ENCODE results near the gene ARHGAP45.
A peak's percentile ranks its signal among the peaks of the same experiment; 100 is the strongest.

ARHGAP45 gene

DNA sequence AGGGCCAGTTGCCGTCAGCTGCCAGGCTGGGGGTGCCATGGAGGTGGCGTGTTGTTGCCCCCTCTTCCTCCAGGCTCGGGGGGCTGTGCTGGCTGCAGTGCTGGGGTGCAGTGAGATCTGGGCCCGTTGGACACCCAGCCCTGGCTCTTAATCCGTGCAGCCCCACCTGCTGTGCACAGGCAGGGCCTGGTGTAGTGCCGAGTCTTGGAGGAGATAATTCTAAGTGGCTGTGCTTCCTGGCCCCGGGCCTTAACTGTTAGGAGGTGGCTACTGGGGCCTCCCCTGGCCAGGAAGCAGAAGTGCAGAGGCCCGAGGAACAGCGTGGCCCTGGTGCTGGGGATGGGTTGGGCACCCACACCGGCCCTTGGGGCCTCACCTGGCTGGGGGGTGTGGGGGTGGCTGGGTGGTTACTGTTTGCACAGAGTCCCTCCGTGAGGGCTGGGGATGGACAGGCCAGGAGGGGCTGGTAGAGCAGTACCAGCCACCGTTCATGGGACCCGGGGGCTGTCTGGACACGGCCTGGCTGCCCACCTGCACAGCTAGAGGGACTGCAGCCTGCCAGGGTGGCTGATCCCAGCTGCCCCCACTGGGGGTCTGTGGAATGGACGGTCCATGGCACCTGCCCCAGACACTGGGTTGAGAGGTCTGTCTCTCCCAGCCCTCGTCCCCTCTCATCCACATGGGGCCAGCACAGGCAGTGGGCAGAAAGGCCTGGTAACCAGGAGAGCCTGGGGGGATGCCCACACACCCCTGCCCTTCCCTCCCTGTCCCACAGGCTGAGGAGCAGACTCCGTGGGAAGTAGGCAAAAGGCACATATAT is 40.1 kb downstream of the ARHGAP45 start:
- Histone ChIP-seq H3K27me3 (ENCODE audit: insufficient read depth, low read depth, severe bottlenecking) (no peaks in the 10 kb centered on the region), H3K9me3 (ENCODE audit: severe bottlenecking) (no peaks in the 10 kb centered on the region), H3K27ac (peak overlapping the region; percentile 29), H3K4me3 (ENCODE audit: low read depth, low read length) (no peak overlapping the region), H3K36me3 (peaks cover 35% of the 10 kb centered on the region)
- TF ChIP-seq, protein P1, sequence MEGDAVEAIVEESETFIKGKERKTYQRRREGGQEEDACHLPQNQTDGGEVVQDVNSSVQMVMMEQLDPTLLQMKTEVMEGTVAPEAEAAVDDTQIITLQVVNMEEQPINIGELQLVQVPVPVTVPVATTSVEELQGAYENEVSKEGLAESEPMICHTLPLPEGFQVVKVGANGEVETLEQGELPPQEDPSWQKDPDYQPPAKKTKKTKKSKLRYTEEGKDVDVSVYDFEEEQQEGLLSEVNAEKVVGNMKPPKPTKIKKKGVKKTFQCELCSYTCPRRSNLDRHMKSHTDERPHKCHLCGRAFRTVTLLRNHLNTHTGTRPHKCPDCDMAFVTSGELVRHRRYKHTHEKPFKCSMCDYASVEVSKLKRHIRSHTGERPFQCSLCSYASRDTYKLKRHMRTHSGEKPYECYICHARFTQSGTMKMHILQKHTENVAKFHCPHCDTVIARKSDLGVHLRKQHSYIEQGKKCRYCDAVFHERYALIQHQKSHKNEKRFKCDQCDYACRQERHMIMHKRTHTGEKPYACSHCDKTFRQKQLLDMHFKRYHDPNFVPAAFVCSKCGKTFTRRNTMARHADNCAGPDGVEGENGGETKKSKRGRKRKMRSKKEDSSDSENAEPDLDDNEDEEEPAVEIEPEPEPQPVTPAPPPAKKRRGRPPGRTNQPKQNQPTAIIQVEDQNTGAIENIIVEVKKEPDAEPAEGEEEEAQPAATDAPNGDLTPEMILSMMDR (IDR thresholded peaks at IDR 0.05; ENCODE audit: low read depth, low read length), result peak; percentile 36; the same call in 1 of the 2 replicates
- DNase-seq, result peak; percentile 74

DNA sequence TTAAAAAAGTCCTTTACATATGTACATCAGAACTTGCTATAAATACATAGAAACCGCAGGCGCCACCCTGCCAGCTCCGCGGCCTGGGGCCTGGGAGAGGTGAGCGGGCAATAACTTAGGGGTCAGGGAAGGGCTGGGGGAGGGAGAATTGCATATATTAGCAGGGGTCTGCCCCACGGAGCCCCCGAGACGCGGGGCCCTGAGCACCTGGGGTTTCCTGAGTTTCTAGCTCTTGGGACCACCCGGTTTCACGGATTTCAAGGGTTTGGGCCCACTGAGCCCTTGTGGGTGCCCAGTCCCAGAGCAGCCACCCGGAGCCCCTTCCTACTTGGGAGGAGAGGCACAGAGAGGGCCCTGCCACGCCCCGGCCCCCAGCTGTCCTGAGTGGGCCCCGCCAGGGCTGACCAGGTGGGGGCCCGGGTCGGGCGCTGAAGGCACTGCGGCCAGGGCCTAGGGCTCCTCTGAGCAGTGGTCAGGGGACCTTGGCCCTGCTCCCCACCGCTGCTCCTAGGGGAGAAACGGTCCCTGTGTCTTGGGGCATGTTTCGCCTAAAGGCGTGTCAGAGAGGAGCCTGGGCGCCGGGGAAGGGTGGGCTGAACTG is 40.8 kb downstream of the ARHGAP45 start:
- no peak for DNase-seq
- Histone ChIP-seq H3K36me3 (peaks cover 35% of the 10 kb centered on the region), H3K4me3 (ENCODE audit: low read depth, low read length) (no peak overlapping the region), H3K9me3 (ENCODE audit: severe bottlenecking) (no peaks in the 10 kb centered on the region), H3K27ac (peak overlapping the region; percentile 8; the same call in 1 of the 2 replicates), H3K27me3 (ENCODE audit: insufficient read depth, low read depth, severe bottlenecking) (no peaks in the 10 kb centered on the region)
- TF ChIP-seq, protein P1 (IDR thresholded peaks at IDR 0.05; ENCODE audit: low read depth, low read length), result no peak

DNA sequence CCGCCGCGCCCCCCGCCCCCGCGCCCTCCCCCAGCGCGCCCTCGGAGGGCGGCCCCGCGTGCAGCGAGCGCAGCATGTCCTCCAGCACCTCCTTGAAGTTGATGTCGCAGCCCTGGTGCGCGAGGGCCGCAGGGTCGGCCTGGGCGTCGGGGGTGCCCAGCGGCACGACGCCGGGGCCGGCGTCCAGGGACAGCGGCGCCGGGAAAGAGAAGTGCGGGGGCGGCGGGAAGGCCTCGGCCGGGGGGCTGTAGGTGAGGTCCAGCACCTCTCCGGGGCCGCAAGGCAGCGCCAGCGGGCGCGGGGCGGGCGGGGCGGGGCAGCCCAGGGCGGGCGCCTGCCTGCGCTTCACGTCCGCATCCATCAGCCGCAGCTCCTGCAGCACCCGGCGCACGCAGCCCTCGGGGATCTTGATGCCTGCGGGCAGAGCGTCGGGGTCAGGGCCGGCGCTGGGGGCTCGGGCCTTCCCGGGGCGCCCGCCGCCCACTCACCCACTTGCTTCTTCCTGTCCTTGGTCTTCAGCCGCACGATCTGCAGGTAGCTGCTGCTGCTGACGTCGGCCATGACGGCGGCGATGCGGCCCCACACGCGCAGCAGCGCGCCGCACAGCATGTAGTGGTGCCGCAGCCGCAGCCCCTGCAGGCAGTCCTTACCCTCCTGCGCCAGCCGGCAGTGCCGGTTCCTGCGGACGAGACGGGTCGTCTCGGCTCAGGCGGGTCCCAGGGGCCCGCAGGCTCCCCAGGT is 41.5 kb downstream of the ARHGAP45 start:
- Histone ChIP-seq H3K36me3 (peaks cover 35% of the 10 kb centered on the region), H3K9me3 (ENCODE audit: severe bottlenecking) (no peaks in the 10 kb centered on the region), H3K27me3 (ENCODE audit: insufficient read depth, low read depth, severe bottlenecking) (no peaks in the 10 kb centered on the region), H3K27ac (no peak overlapping the region), H3K4me3 (ENCODE audit: low read depth, low read length) (no peak overlapping the region)
- no peak for DNase-seq
- TF ChIP-seq, protein P1 (IDR thresholded peaks at IDR 0.05; ENCODE audit: low read depth, low read length), result no peak

DNA sequence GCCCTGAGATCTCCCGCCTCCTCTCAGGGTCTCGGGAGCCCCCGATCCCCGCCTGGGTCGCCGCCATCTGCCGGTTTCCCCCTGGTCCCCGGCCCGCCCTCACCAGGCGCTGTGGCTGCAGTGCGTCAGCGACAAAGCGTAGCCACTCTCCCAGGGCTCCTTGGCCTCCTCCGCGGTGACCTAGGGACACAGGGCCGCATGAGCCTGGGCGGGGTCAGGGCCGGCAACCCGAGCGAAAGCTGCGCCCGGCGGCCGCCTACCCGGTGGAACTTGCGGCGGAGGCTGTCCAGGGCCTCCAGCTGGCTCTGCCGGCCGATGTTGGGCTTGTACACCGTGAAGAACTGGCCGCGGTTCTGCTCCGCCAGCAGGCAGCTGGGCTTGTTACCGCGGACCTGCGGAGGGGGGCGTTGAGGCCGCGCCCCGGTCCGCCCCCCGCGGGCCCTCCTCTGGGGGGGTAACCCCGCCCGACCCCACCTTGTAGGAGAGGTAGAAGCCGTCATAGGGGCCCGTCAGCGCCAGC is 42.1 kb downstream of the ARHGAP45 start:
- no peak for DNase-seq
- no peaks in the 10 kb centered on the region for H3K9me3 ChIP-seq (ENCODE audit: severe bottlenecking)
- H3K36me3 ChIP-seq, result peaks cover 38% of the 10 kb centered on the region
- TF ChIP-seq, protein P1 (IDR thresholded peaks at IDR 0.05; ENCODE audit: low read depth, low read length), result no peak
- no peak overlapping the region for H3K4me3 ChIP-seq (ENCODE audit: low read depth, low read length)
- H3K27me3 ChIP-seq (ENCODE audit: insufficient read depth, low read depth, severe bottlenecking), result no peaks in the 10 kb centered on the region
- H3K27ac ChIP-seq, result no peak overlapping the region

DNA sequence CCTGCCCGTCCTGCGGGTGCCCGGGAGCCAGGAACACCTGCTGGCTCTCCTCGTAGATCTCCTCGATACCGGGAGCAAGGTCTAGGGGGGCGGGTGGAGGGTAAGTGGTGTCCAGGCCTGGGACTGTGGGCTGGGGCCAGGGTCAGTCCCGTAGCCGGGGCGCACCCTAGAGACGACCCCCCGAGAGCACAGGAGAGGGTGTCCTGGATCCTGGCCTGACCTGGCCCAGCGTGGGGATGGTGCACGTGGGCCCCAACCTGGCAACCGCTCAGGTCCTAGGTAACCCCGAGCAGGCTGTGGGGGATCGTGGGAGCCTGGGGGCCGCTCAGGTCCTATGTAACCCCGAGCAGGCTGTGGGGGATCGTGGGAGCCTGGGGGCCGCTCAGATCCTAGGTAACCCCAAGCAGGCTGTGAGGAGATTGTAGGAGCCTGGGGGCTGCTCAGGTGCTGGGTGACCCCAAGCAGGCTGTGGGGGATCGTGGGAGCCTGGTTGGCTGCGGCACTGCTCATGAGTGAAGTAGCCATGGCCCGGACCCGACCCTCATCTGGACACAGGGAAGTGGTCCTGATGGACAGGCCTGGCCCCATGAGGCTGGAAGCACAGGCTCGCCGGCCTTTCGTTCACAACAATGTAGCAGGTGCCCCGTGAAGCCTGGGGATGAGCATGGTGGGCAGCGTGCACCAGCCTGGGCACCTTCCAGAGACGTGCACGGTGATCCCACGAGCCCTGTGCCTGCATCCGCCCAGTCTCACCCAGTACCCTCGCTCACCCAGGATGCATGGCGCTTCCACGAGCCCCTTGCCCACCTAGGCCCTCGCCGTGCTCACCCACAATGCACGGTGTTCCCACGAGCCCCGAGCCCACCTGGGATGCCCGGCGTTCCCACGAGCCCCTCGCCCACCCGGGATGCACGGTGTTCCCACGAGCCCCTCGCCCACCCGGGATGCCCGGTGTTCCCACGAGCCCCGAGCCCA is 43.0 kb downstream of the ARHGAP45 start:
- Histone ChIP-seq H3K27me3 (ENCODE audit: insufficient read depth, low read depth, severe bottlenecking) (no peaks in the 10 kb centered on the region), H3K4me3 (ENCODE audit: low read depth, low read length) (no peak overlapping the region), H3K36me3 (peaks cover 38% of the 10 kb centered on the region), H3K27ac (no peak overlapping the region), H3K9me3 (ENCODE audit: severe bottlenecking) (no peaks in the 10 kb centered on the region)
- TF ChIP-seq, protein P1 (IDR thresholded peaks at IDR 0.05; ENCODE audit: low read depth, low read length), result no peak
- DNase-seq, result no peak

Measured in WERI-Rb-1 (cell line).